Measurements from ENCODE around the gene CHRNE.
A peak's percentile ranks its signal among the peaks of the same experiment; 100 is the strongest.
"Not testable (repeated sequence)": the region's sequence is repeated elsewhere in the genome, so short reads cannot be mapped to it uniquely, and the experiment has no call there.

The CHRNE gene

GRCh38 chr17:4920351-4921048 is 17.6 kb upstream of the CHRNE start:
- TF ChIP-seq CTCF (IDR thresholded peaks at IDR 0.05; ENCODE audit: insufficient read depth, low read depth, low read length, missing control alignments) = no peak
- DNase-seq (ENCODE audit: low read depth) = no peak
- H3K4me3 ChIP-seq (ENCODE audit: low read depth, low read length) = no peak overlapping the region

- no peak overlapping the region for H3K4me3 ChIP-seq (ENCODE audit: low read depth, low read length)
- TF ChIP-seq CTCF (IDR thresholded peaks at IDR 0.05; ENCODE audit: insufficient read depth, low read depth, low read length, missing control alignments) = no peak
- DNase-seq (ENCODE audit: low read depth) = no peak
These were observed 16.7 kb upstream of the CHRNE start for GRCh38 chr17:4919511-4920047.

- H3K4me3 ChIP-seq (ENCODE audit: low read depth, low read length) = not testable (repeated sequence)
These were observed 11.7 kb upstream of the CHRNE start for GRCh38 chr17:4914551-4914950.

GRCh38 chr17:4913994-4914393 is 11.1 kb upstream of the CHRNE start:
- TF ChIP-seq CTCF (IDR thresholded peaks at IDR 0.05; ENCODE audit: insufficient read depth, low read depth, low read length, missing control alignments) = no peak
- no peak overlapping the region for H3K4me3 ChIP-seq (ENCODE audit: low read depth, low read length)
- no peak for DNase-seq (ENCODE audit: low read depth)

More at GRCh38 chr17:4914551-4914950, 11.7 kb upstream of the CHRNE start:
- DNase-seq (ENCODE audit: low read depth) = not testable (repeated sequence)

- peak; percentile 92 for DNase-seq (ENCODE audit: low read depth)
- peak; percentile 84 for TF ChIP-seq CTCF (IDR thresholded peaks at IDR 0.05; ENCODE audit: insufficient read depth, low read depth, low read length, missing control alignments)
- H3K4me3 ChIP-seq (ENCODE audit: low read depth, low read length) = no peak overlapping the region
These were observed 6.0 kb upstream of the CHRNE start for GRCh38 chr17:4908711-4909496.

GRCh38 chr17:4908301-4908700 is 5.4 kb upstream of the CHRNE start:
- H3K4me3 ChIP-seq (ENCODE audit: low read depth, low read length) = no peak overlapping the region
- DNase-seq (ENCODE audit: low read depth) = no peak
- TF ChIP-seq CTCF (IDR thresholded peaks at IDR 0.05; ENCODE audit: insufficient read depth, low read depth, low read length, missing control alignments) = no peak

- H3K4me3 ChIP-seq (ENCODE audit: low read depth, low read length); DNase-seq (ENCODE audit: low read depth): not testable (repeated sequence)
These were observed 3.7 kb upstream of the CHRNE start for GRCh38 chr17:4906642-4907041.

Data from GM12865 (cell line).